IMR-90 (cell line): ENCODE data around the gene CAMK2N1. TPM values are rescaled to one million over a fixed set of nuclear protein-coding genes. Genes with fewer than 3 reads are reported as not detected.

Source experiments
- ATAC-seq: fragments of 200-7000 bp; cut with Tn5 transposase; 2 replicates; pipeline ENCODE4 v1.9.1; 2020; ENCODE audit warnings: low read depth, mild to moderate bottlenecking, moderate library complexity
- BruUV-seq: library from RNA; stranded (reverse); fragments of 400-500 nt; replicated peaks from 2 replicates; lab custom pipeline; 2021; lab: Mats Ljungman, UMichigan
- CTCF ChIA-PET: fragments of 300-600 bp; formaldehyde crosslinking; extraction: SDS; loops from one replicate; lab custom pipeline; 2021; ENCODE audit warnings: antibody characterized with exemption; lab: Yijun Ruan, JAX
- POLR2A ChIA-PET: fragments of 300-600 bp; sonication (Branson Sonifier 250); formaldehyde crosslinking; loops from one replicate; lab custom pipeline; 2022; ENCODE audit warnings: antibody characterized with exemption; ENCODE audit not compliant: unreplicated experiment; lab: Charles Lee
- DNase-seq: peaks from one replicate; pipeline ENCODE4 v3.0.0; 2013
- H2AFZ ChIP-seq: replicated peaks from 2 replicates; pipeline ENCODE3; 2013; ENCODE audit warnings: low read length, mild to moderate bottlenecking; ENCODE audit not compliant: poor library complexity
- H2AK5ac ChIP-seq: 2 replicates; pipeline ENCODE4 v1.6.1; 2013; ENCODE audit warnings: low read depth, low read length, inconsistent platforms
- H2AK9ac ChIP-seq: replicated peaks from 2 replicates; pipeline ENCODE3; 2013; ENCODE audit warnings: mild to moderate bottlenecking, low read depth, low read length, moderate library complexity; ENCODE audit not compliant: poor library complexity
- H2BK120ac ChIP-seq: 2 replicates; pipeline ENCODE4 v1.6.1; 2013; ENCODE audit warnings: low read depth, low read length, inconsistent platforms
- H2BK15ac ChIP-seq: 3 replicates; pipeline ENCODE4 v1.6.1; 2013; ENCODE audit warnings: low read depth, low read length, inconsistent platforms
- H2BK20ac ChIP-seq: 2 replicates; pipeline ENCODE4 v1.6.1; 2013; ENCODE audit warnings: low read depth, mild to moderate bottlenecking, inconsistent platforms, low read length, moderate library complexity
- H2BK5ac ChIP-seq: 2 replicates; pipeline ENCODE4 v1.6.1; 2013; ENCODE audit warnings: mild to moderate bottlenecking, low read depth, low read length, inconsistent platforms; ENCODE audit not compliant: poor library complexity, severe bottlenecking
- H3K14ac ChIP-seq: replicated peaks from 2 replicates; pipeline ENCODE4 v1.6.1; 2013; ENCODE audit warnings: low read depth, low read length, inconsistent platforms
- H3K18ac ChIP-seq: 2 replicates; pipeline ENCODE4 v1.6.1; 2013; ENCODE audit warnings: low read depth, low read length, control low read depth
- H3K23ac ChIP-seq: 2 replicates; pipeline ENCODE4 v1.6.1; 2013; ENCODE audit warnings: low read depth, low read length, inconsistent platforms
- H3K27ac ChIP-seq: 2 replicates; pipeline ENCODE4 v1.5.1; 2013; ENCODE audit warnings: mild to moderate bottlenecking, control low read depth, low read length; ENCODE audit not compliant: insufficient read depth
- H3K27me3 ChIP-seq: 2 replicates; pipeline ENCODE4 v1.6.1; 2013; ENCODE audit warnings: low read length; ENCODE audit not compliant: control insufficient read depth, insufficient read depth
- H3K36me3 ChIP-seq: 2 replicates; pipeline ENCODE4 v1.6.1; 2013; ENCODE audit warnings: low read length, mixed read lengths; ENCODE audit not compliant: control insufficient read depth, insufficient read depth
- H3K4ac ChIP-seq: 2 replicates; pipeline ENCODE4 v1.6.1; 2013; ENCODE audit warnings: low read depth, low read length, inconsistent platforms
- H3K4me1 ChIP-seq: 2 replicates; pipeline ENCODE4 v1.6.1; 2013; ENCODE audit warnings: low read length, mixed read lengths; ENCODE audit not compliant: control insufficient read depth, insufficient read depth
- H3K4me2 ChIP-seq: 2 replicates; pipeline ENCODE4 v1.6.1; 2013; ENCODE audit warnings: low read depth, mild to moderate bottlenecking, control low read depth, low read length, moderate library complexity
- H3K4me3 ChIP-seq: 2 replicates; pipeline ENCODE4 v1.5.1; 2013; ENCODE audit warnings: low read depth, mild to moderate bottlenecking, control low read depth, low read length, moderate library complexity; ENCODE audit not compliant: insufficient read depth
- H3K56ac ChIP-seq: 2 replicates; pipeline ENCODE4 v1.6.1; 2013; ENCODE audit warnings: low read length, inconsistent platforms; ENCODE audit not compliant: insufficient read depth; ENCODE audit errors: extremely low read depth
- H3K79me1 ChIP-seq, 2 experiments: 2 replicates each; pipeline ENCODE4 v1.6.1; 2013; ENCODE audit warnings: low read length in 2 of 2, inconsistent platforms in 1 of 2, low read depth in 1 of 2
- H3K9ac ChIP-seq: 2 replicates; pipeline ENCODE4 v1.6.1; 2013; ENCODE audit warnings: low read depth, low read length, control low read depth
- H3K9me1 ChIP-seq: 2 replicates; pipeline ENCODE4 v1.6.1; 2013; ENCODE audit warnings: low read length, inconsistent platforms; ENCODE audit not compliant: insufficient read depth
- H3K9me3 ChIP-seq: 2 replicates; pipeline ENCODE4 v1.6.1; 2013; ENCODE audit warnings: low read length; ENCODE audit not compliant: control insufficient read depth, insufficient read depth
- H4K20me1 ChIP-seq: 2 replicates; pipeline ENCODE4 v1.6.1; 2013; ENCODE audit warnings: low read length, inconsistent platforms; ENCODE audit not compliant: insufficient read depth
- H4K5ac ChIP-seq: 2 replicates; pipeline ENCODE4 v1.6.1; 2013; ENCODE audit warnings: mild to moderate bottlenecking, low read depth, low read length, control low read depth
- H4K8ac ChIP-seq, 2 experiments: 2 replicates each; pipeline ENCODE4 v1.6.1; 2013; ENCODE audit warnings: low read depth in 2 of 2, low read length in 2 of 2, control low read depth in 1 of 2, inconsistent platforms in 1 of 2
- H4K91ac ChIP-seq: 2 replicates; pipeline ENCODE4 v1.6.1; 2013; ENCODE audit warnings: low read depth, low read length, inconsistent platforms; ENCODE audit not compliant: insufficient read depth
- CEBPB ChIP-seq: IDR thresholded peaks from 2 replicates; pipeline ENCODE4 v1.6.1; 2012; ENCODE audit warnings: low read depth, low read length, improper control_type of control experiment
- MXI1 ChIP-seq: IDR thresholded peaks from 2 replicates; pipeline ENCODE4 v1.6.1; 2012; ENCODE audit warnings: low read depth, mild to moderate bottlenecking, low read length, moderate library complexity, borderline replicate concordance
- RCOR1 ChIP-seq: IDR thresholded peaks from 2 replicates; pipeline ENCODE4 v1.6.1; 2012; ENCODE audit warnings: mild to moderate bottlenecking, low read length, improper control_type of control experiment; ENCODE audit not compliant: insufficient replicate concordance
- WGBS, 2 experiments: methylation state at CpG; one replicate each; pipeline versions ENCODE4 v1.1.5 to v1.1.7; 2013; ENCODE audit warnings: missing lambda C conversion rate in 2 of 2; ENCODE audit not compliant: insufficient read length in 1 of 2; ENCODE audit errors: extremely low coverage in 2 of 2; 5-methylcytosine and 5-hydroxymethylcytosine counted together
- dilution Hi-C: fragments of 300-500 bp; cut with HindIII; formaldehyde crosslinking; loops from one replicate; pipeline ENCODE4 v1.14.3; 2018; ENCODE audit warnings: low sequenced_read_pairs; ENCODE audit not compliant: unreplicated experiment
- in situ Hi-C: fragments of 300-500 bp; cut with MboI; formaldehyde crosslinking; loops from 3 replicates; pipeline ENCODE4 v1.14.3; 2019; ENCODE audit warnings: low sequenced_read_pairs, inconsistent platforms, mixed read lengths
- intact Hi-C: fragments of 100-400 bp; cut with micrococcal nuclease; formaldehyde crosslinking; loops from 2 replicates; pipeline ENCODE4 v1.10.0; 2022
- polyA plus RNA-seq, 3 experiments: library from polyadenylated mRNA; depleted of rRNA; stranded (reverse); fragments of >200 nt; gene quantifications; 2 replicates each; pipeline ENCODE4 v1.2.3, GENCODE V29; 2012; ENCODE audit warnings: low replicate concordance in 1 of 3
- total RNA-seq: library from RNA; depleted of rRNA; stranded (reverse); fragments of >200 nt; gene quantifications from 2 replicates; pipeline ENCODE4 v1.2.3, GENCODE V29; 2012

CAMK2N1 gene
- total and polyA plus RNA-seq, 2 of the 4 experiments (the other 2 are of a cell fraction) = 10.2 to 44.4 TPM

GRCh38 chr1:20470194-20470593 lies 15.8 kb downstream of the CAMK2N1 start:
- 100% methylated on average over 1 of the region's 3 CpGs; no CpG with 5 or more reads in 1 of the 2 experiments for WGBS, 2 experiments
- ChIA-PET POLR2A (no interaction called here), CTCF (interaction anchor here (1.2 kb wide), 2 partner anchors 93 to 109 kb away, joined by 3 read pairs; no protein-coding TSS in a partner anchor)
- Histone ChIP-seq H2BK15ac (no peak overlapping the region), H3K14ac (no peak overlapping the region), H4K8ac (no peak overlapping the region), H3K27me3 (peaks cover 34% of the 10 kb centered on the region), H2BK5ac (no peak overlapping the region), H3K4ac (no peak overlapping the region), H2BK20ac (no peak overlapping the region), H3K9me1 (peaks cover 4% of the 10 kb centered on the region; the same call in 1 of the 2 replicates), H3K18ac (no peak overlapping the region), H3K9me3 (no peaks in the 10 kb centered on the region), H3K4me2 (no peak overlapping the region), H2AFZ (no peak overlapping the region), H2AK9ac (no peak overlapping the region), H2BK120ac (no peak overlapping the region), H3K79me1 (no peaks in the 10 kb centered on the region), H4K5ac (no peak overlapping the region), H3K36me3 (no peaks in the 10 kb centered on the region), H3K23ac (no peak overlapping the region), H3K9ac (no peak overlapping the region), H3K4me1 (no peaks in the 10 kb centered on the region; the same call in 1 of the 2 replicates), H3K56ac (no peak overlapping the region), H3K4me3 (no peak overlapping the region), H3K27ac (no peak overlapping the region), H4K91ac (no peak overlapping the region), H4K20me1 (no peaks in the 10 kb centered on the region), H2AK5ac (no peak overlapping the region)
- in situ Hi-C loops = no loop called here
- no peak for TF ChIP-seq RCOR1
- no peak for TF ChIP-seq MXI1
- TF ChIP-seq CEBPB = no peak
- no peak for DNase-seq
- intact Hi-C loops = no loop called here
- ATAC-seq = no peak
- dilution Hi-C loops = no loop called here
- no TSS peak for BruUV-seq
